ENCODE measurements around the gene C10orf105. TPM values are rescaled to one million over a fixed set of nuclear protein-coding genes. Genes with fewer than 3 reads are reported as not detected.

Gene C10orf105
- total and polyA plus RNA-seq, 2 of the 8 experiments (the other 6 are each of a cell fraction or from before 2014, with no cell fraction given), result 0.71 to 0.73 TPM

DNA sequence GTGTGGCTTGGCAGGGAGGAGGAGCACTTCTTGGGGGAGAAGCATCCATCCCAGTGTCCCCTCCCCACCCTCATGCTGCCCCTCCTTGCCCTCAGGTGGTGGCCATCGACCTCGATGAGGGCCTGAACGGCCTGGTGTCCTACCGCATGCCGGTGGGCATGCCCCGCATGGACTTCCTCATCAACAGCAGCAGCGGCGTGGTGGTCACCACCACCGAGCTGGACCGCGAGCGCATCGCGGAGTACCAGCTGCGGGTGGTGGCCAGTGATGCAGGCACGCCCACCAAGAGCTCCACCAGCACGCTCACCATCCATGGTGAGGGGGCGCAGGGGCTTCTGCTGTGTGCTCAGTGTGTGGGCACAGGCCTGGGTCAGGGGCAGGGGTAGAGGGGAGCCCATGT is 14.8 kb downstream of the C10orf105 start:
- H3K18ac ChIP-seq (ENCODE audit: extremely low read depth, low read length), result no peak overlapping the region; the same call in 1 of the 2 replicates
- 93% methylated on average over 18 of the region's 18 CpGs; no CpG with 5 or more reads in 1 of the 2 experiments for WGBS, 2 experiments (ENCODE audit: extremely low coverage in 1 of 2, insufficient coverage in 1 of 2, insufficient read length in 1 of 2, insufficient replicate concordance in 2 of 2, low coverage in 1 of 2, low lambda C conversion rate in 2 of 2, missing lambda C conversion rate in 1 of 2)
- H3K36me3 ChIP-seq (ENCODE audit: control insufficient read depth in 2 of 4, insufficient read depth in 4 of 4, low read length in 3 of 4), result no peaks in the 10 kb centered on the region
- no peak overlapping the region for H2BK120ac ChIP-seq (replicated peaks; ENCODE audit: low read depth, low read length)
- no peak overlapping the region for H3K14ac ChIP-seq (ENCODE audit: insufficient read length)
- ChIA-PET CTCF (ENCODE audit: partially characterized antibody) (interaction anchor here (0.8 to 7.0 kb wide), 22 partner anchors 7 to 395 kb away, joined by 3 to 169 read pairs (median 5); partner anchors contain the start of genes C10orf105, CDH23 and SLC29A3), POLR2A (ENCODE audit: partially characterized antibody) (no interaction called here)
- H2BK20ac ChIP-seq (ENCODE audit: low read length), result no peak overlapping the region
- no peak overlapping the region for H2BK5ac ChIP-seq (ENCODE audit: low read depth, low read length)
- no peak overlapping the region for H4K5ac ChIP-seq (ENCODE audit: insufficient read length, low read depth, low read length)
- H4K20me1 ChIP-seq (replicated peaks in 1 of 2; ENCODE audit: control insufficient read depth in 1 of 2, insufficient read depth in 2 of 2, low read length in 2 of 2), result no peaks in the 10 kb centered on the region
- no peak overlapping the region for H4K8ac ChIP-seq (ENCODE audit: extremely low read depth, insufficient read depth, low read length)
- no peaks in the 10 kb centered on the region for H3K9me3 ChIP-seq (ENCODE audit: insufficient read depth in 2 of 2, low read depth in 1 of 2, low read length in 1 of 2)
- no peak overlapping the region for H3K56ac ChIP-seq (replicated peaks; ENCODE audit: insufficient read length, low read depth, low read length)
- DNase-seq (ENCODE audit: low read depth in 1 of 2, low spot score in 2 of 2), result no peak
- H3K79me1 ChIP-seq (ENCODE audit: low read depth, low read length), result no peaks in the 10 kb centered on the region
- H3K27me3 ChIP-seq (replicated peaks in 1 of 4; ENCODE audit: control insufficient read depth in 3 of 4, extremely low read depth in 1 of 4, insufficient read depth in 3 of 4, low read length in 3 of 4), result peaks cover 0 to 3% (median 0%) of the 10 kb centered on the region in 4 experiments; a peak in 1 of 7 replicates
- no peaks in the 10 kb centered on the region for H3K23me2 ChIP-seq (ENCODE audit: low read depth, low read length)
- H3K79me2 ChIP-seq (ENCODE audit: control insufficient read depth in 1 of 2, insufficient read depth in 2 of 2, low read length in 2 of 2), result no peaks in the 10 kb centered on the region
- H2BK15ac ChIP-seq (ENCODE audit: low read length), result peak overlapping the region; percentile 29; the same call in 1 of the 2 replicates
- no peak overlapping the region for H2BK12ac ChIP-seq (ENCODE audit: low read depth, low read length)
- H3K4ac ChIP-seq (replicated peaks; ENCODE audit: insufficient read length, low read depth, low read length), result no peak overlapping the region
- H3K4me2 ChIP-seq (ENCODE audit: insufficient read depth in 1 of 2, low read depth in 2 of 2, low read length in 2 of 2), result no peak overlapping the region
- H2AK5ac ChIP-seq (ENCODE audit: low read depth, low read length), result no peak overlapping the region
- H3K4me1 ChIP-seq (replicated peaks in 1 of 4; ENCODE audit: control insufficient read depth in 3 of 4, insufficient read depth in 4 of 4, low read length in 3 of 4), result no peaks in the 10 kb centered on the region; a peak in 3 of 7 replicates
- H3K23ac ChIP-seq (ENCODE audit: insufficient read length), result no peak overlapping the region
- H3K27ac ChIP-seq (ENCODE audit: low read depth, low read length), result no peak overlapping the region
- no peak overlapping the region for H2AFZ ChIP-seq (ENCODE audit: low read length)
- no peak for FAIRE-seq
- no peak overlapping the region for H3K9ac ChIP-seq (replicated peaks in 1 of 4; ENCODE audit: extremely low read depth in 1 of 4, low read depth in 3 of 4, low read length in 3 of 4)
- no peak overlapping the region for H3K4me3 ChIP-seq (ENCODE audit: extremely low read depth in 1 of 4, insufficient read depth in 2 of 4, low read depth in 3 of 4, low read length in 4 of 4)
- H4K91ac ChIP-seq (replicated peaks; ENCODE audit: insufficient read length, low read length), result no peak overlapping the region
- TF ChIP-seq RNF2 (IDR thresholded peaks at IDR 0.05; ENCODE audit: borderline replicate concordance, low read depth, low read length, missing control alignments, poor library complexity, severe bottlenecking), result no peak
- no peak for TF ChIP-seq SUZ12 (IDR thresholded peaks at IDR 0.05; ENCODE audit: low read length)
- TF ChIP-seq EGR1 (IDR thresholded peaks at IDR 0.05; ENCODE audit: borderline replicate concordance, low read depth, low read length), result no peak
- TF ChIP-seq FOSL1 (IDR thresholded peaks at IDR 0.05; ENCODE audit: insufficient read depth, low read depth, low read length), result no peak
- no peak for TF ChIP-seq SIN3A (conservative IDR thresholded peaks at IDR 0.05 in 1 of 2, IDR thresholded peaks at IDR 0.05 in 1 of 2; ENCODE audit: low read depth in 1 of 2, low read length in 2 of 2)
- no peak for TF ChIP-seq KDM4A (IDR thresholded peaks at IDR 0.05; ENCODE audit: low read depth, low read length, severe bottlenecking)
- TF ChIP-seq ATF3 (IDR thresholded peaks at IDR 0.05; ENCODE audit: insufficient read depth, low read depth, low read length), result no peak
- no peak for TF ChIP-seq HDAC6 (IDR thresholded peaks at IDR 0.05; ENCODE audit: low read depth, low read length)
- TF ChIP-seq CEBPB (IDR thresholded peaks at IDR 0.05; ENCODE audit: low read depth, low read length), result no peak
- TF ChIP-seq TAF1 (IDR thresholded peaks at IDR 0.05; ENCODE audit: low read depth, low read length), result no peak
- TF ChIP-seq POLR2AphosphoS5 (IDR thresholded peaks at IDR 0.05; ENCODE audit: low read depth, low read length), result no peak
- TF ChIP-seq CHD1 (IDR thresholded peaks at IDR 0.05; ENCODE audit: low read depth, low read length), result no peak
- no peak for TF ChIP-seq SIRT6 (IDR thresholded peaks at IDR 0.05; ENCODE audit: low read length)
- no peak for TF ChIP-seq BCL11A (IDR thresholded peaks at IDR 0.05; ENCODE audit: low read depth in 2 of 2, low read length in 2 of 2)
